GM19023 (cell line): ENCODE data around the gene SLCO4A1.
"Not testable (repeated sequence)": the region's sequence is repeated elsewhere in the genome, so short reads cannot be mapped to it uniquely, and the experiment has no call there.

Experiments used
- ATAC-seq: cut with Tn5 transposase; IDR thresholded peaks from one replicate; pipeline ENCODE4 v1.9.1; 2021; ENCODE audit warnings: mild to moderate bottlenecking, moderate library complexity; ENCODE audit not compliant: unreplicated experiment

The SLCO4A1 gene

GRCh38 chr20:62679978-62680589, 37.8 kb downstream of the SLCO4A1 start:
- ATAC-seq, result no peak

GRCh38 chr20:62682912-62683517, 40.7 kb downstream of the SLCO4A1 start:
- no peak for ATAC-seq

- ATAC-seq, result not testable (repeated sequence)
Observed at GRCh38 chr20:62683660-62684322, 41.5 kb downstream of the SLCO4A1 start.

GRCh38 chr20:62684981-62685380, 42.7 kb downstream of the SLCO4A1 start:
- no peak for ATAC-seq

GRCh38 chr20:62685781-62686555, 43.7 kb downstream of the SLCO4A1 start:
- no peak for ATAC-seq

GRCh38 chr20:62686869-62687830, 44.8 kb downstream of the SLCO4A1 start:
- no peak for ATAC-seq

GRCh38 chr20:62688083-62688482, 45.8 kb downstream of the SLCO4A1 start:
- no peak for ATAC-seq

- ATAC-seq, result no peak
Observed at GRCh38 chr20:62688855-62689460, 46.7 kb downstream of the SLCO4A1 start.

GRCh38 chr20:62689861-62690260, 47.6 kb downstream of the SLCO4A1 start:
- ATAC-seq, result no peak

- no peak for ATAC-seq
Observed at GRCh38 chr20:62690261-62690820, 48.0 kb downstream of the SLCO4A1 start.

GRCh38 chr20:62691487-62691886, 49.2 kb downstream of the SLCO4A1 start:
- ATAC-seq, result no peak

GRCh38 chr20:62692176-62692575, 49.9 kb downstream of the SLCO4A1 start:
- ATAC-seq, result no peak

GRCh38 chr20:62692801-62693523, 50.7 kb downstream of the SLCO4A1 start:
- ATAC-seq, result no peak

GRCh38 chr20:62693524-62693922, 51.2 kb downstream of the SLCO4A1 start:
- no peak for ATAC-seq

GRCh38 chr20:62694106-62694505, 51.8 kb downstream of the SLCO4A1 start:
- ATAC-seq, result no peak

GRCh38 chr20:62694868-62695267, 52.6 kb downstream of the SLCO4A1 start:
- no peak for ATAC-seq

GRCh38 chr20:62695448-62696414, 53.4 kb downstream of the SLCO4A1 start:
- ATAC-seq, result no peak

GRCh38 chr20:62696434-62696957, 54.2 kb downstream of the SLCO4A1 start:
- no peak for ATAC-seq
